SW480 (cell line): ENCODE results near the gene BIN2.
A peak's percentile ranks its signal among the peaks of the same experiment; 100 is the strongest.

ENCODE experiments used
- DNase-seq: peaks from one replicate; pipeline ENCODE4 v3.0.0-alpha.2; 2016; ENCODE audit warnings: low spot score

The BIN2 gene

GRCh38 chr12:51323966-51324895 lies at the start of gene BIN2:
BIN2 (minus strand) TSS chr12:51324174; CDS start chr12:51324102, 72 bp downstream.
- no peak for DNase-seq

GRCh38 chr12:51373187-51373586 lies 49.2 kb upstream of the BIN2 start:
- DNase-seq, result no peak

GRCh38 chr12:51372021-51372420 lies 48.0 kb upstream of the BIN2 start:
- no peak for DNase-seq

GRCh38 chr12:51371295-51371953 lies 47.5 kb upstream of the BIN2 start:
- peak; percentile 92 for DNase-seq

GRCh38 chr12:51370667-51371066 lies 46.7 kb upstream of the BIN2 start:
- DNase-seq, result no peak

GRCh38 chr12:51369581-51369980 lies 45.6 kb upstream of the BIN2 start:
- no peak for DNase-seq

- DNase-seq, result peak; percentile 82
Observed at GRCh38 chr12:51368640-51369517, 44.9 kb upstream of the BIN2 start.

GRCh38 chr12:51365276-51365675 lies 41.3 kb upstream of the BIN2 start:
- DNase-seq, result no peak

GRCh38 chr12:51364001-51364400 lies 40.0 kb upstream of the BIN2 start:
- DNase-seq, result no peak

- no peak for DNase-seq
Observed at GRCh38 chr12:51362747-51363342, 38.9 kb upstream of the BIN2 start.

- DNase-seq, result no peak
Observed at GRCh38 chr12:51362307-51362706, 38.3 kb upstream of the BIN2 start.

- DNase-seq, result no peak
Observed at GRCh38 chr12:51361161-51362016, 37.4 kb upstream of the BIN2 start.

- DNase-seq, result no peak
Observed at GRCh38 chr12:51360315-51360714, 36.3 kb upstream of the BIN2 start.

- no peak for DNase-seq
Observed at GRCh38 chr12:51359851-51360250, 35.9 kb upstream of the BIN2 start.

GRCh38 chr12:51358496-51358895 lies 34.5 kb upstream of the BIN2 start:
- DNase-seq, result no peak

GRCh38 chr12:51357374-51358047 lies 33.5 kb upstream of the BIN2 start:
- no peak for DNase-seq

GRCh38 chr12:51351913-51352532 lies 28.0 kb upstream of the BIN2 start:
- DNase-seq, result no peak

- DNase-seq, result no peak
Observed at GRCh38 chr12:51349026-51349425, 25.1 kb upstream of the BIN2 start.

- no peak for DNase-seq
Observed at GRCh38 chr12:51348116-51348515, 24.1 kb upstream of the BIN2 start.

- no peak for DNase-seq
Observed at GRCh38 chr12:51346581-51346980, 22.6 kb upstream of the BIN2 start, which contains the start of gene CELA1. CELA1 (minus strand) TSS chr12:51346679; CDS start chr12:51346638, 41 bp downstream.
